Measurements from ENCODE around the gene SRBD1.

DNA sequence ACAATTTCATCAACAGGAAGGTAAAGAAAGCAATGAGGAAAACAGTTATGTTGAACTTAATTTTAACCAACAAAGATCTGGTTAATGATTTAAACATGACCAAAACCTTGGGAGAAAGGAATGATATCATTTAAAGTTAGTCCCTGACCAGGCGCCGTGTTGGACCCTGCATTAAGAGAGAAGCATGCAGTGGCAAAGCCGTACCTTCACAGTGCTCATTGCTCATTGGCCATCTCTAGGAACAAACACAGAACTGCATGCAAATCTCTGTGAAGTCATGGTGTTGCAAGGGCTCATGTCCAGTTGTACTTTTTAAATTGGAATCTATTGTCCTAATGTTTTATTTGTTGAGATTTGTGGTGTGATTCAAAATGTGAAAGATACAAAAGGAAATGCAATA, 12.0 kb upstream of the SRBD1 start:
- TF ChIP-seq GATA3 (IDR thresholded peaks at IDR 0.05; ENCODE audit: low read depth, low read length) (no peak), GATA2 (IDR thresholded peaks at IDR 0.05; ENCODE audit: low read depth, low read length) (no peak)
